Right lobe of liver (tissue), 4 donors: ENCODE measurements around the gene EML5.

Experiments
- POLR2A ChIP-seq: fragments of 450-650 bp; IDR thresholded peaks from one replicate; pipeline ENCODE4 v1.6.1; 2017; ENCODE audit warnings: antibody characterized with exemption, mild to moderate bottlenecking
- TF ChIP-seq, protein P1 (sequence below), 4 donors: fragments of 200-600 bp in 3 of 4; fragments of 450-650 bp in 1 of 4; IDR thresholded peaks; one replicate each; pipeline versions ENCODE4 v1.5.1 to v1.8.0; 2016 to 2022; ENCODE audit warnings: antibody characterized with exemption in 4 of 4, mild to moderate bottlenecking in 2 of 4
- donor health status: DM: no; HTN: no; CAD: no.
- donor health status: DM: no; HTN: no; CAD: no.
- donor health status: DM: no; HTN: yes; CAD: no.

DNA sequence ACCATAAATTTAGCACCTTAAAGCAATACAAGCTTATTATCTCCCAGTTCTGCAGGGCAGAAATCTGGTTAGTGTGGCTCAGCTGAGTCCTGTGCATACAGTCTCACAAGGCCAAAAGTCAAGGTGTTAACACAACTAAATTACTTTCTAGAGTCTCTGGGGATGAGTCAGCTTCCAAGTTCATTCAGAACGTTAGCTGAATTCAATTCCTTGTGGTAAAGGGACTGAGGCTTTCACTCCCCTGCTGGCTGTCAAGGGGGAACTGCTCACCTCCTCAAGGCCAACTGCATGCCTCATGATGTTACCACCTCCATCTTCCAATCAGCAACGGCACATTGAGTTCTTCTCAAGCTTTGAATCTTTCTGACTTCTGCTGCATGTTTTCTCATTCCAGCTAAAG, 27.6 kb downstream of the EML5 start:
- no peak for TF ChIP-seq POLR2A
- TF ChIP-seq, protein P1, sequence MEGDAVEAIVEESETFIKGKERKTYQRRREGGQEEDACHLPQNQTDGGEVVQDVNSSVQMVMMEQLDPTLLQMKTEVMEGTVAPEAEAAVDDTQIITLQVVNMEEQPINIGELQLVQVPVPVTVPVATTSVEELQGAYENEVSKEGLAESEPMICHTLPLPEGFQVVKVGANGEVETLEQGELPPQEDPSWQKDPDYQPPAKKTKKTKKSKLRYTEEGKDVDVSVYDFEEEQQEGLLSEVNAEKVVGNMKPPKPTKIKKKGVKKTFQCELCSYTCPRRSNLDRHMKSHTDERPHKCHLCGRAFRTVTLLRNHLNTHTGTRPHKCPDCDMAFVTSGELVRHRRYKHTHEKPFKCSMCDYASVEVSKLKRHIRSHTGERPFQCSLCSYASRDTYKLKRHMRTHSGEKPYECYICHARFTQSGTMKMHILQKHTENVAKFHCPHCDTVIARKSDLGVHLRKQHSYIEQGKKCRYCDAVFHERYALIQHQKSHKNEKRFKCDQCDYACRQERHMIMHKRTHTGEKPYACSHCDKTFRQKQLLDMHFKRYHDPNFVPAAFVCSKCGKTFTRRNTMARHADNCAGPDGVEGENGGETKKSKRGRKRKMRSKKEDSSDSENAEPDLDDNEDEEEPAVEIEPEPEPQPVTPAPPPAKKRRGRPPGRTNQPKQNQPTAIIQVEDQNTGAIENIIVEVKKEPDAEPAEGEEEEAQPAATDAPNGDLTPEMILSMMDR (IDR thresholded peaks at IDR 0.05): no peak
